Left ventricle myocardium superior (tissue), 1 donor: Measurements from ENCODE around the gene RPAIN. TPM values are rescaled to one million over a fixed set of nuclear protein-coding genes. Genes with fewer than 3 reads are reported as not detected.
"Not testable (repeated sequence)": the region's sequence is repeated elsewhere in the genome, so short reads cannot be mapped to it uniquely, and the experiment has no call there.

Experiments
- ATAC-seq: fragments of 200-7000 bp; cut with Tn5 transposase; one replicate; pipeline ENCODE4 v1.9.1; 2020; ENCODE audit warnings: mild to moderate bottlenecking, moderate library complexity
- DNase-seq: peaks from one replicate; pipeline ENCODE4 v3.0.0-alpha.2; 2020
- intact Hi-C: fragments of 100-400 bp; cut with micrococcal nuclease; formaldehyde crosslinking; loops from one replicate; pipeline ENCODE4 v1.11.0; 2022
- total RNA-seq: library from RNA; stranded (reverse); fragmentation: NEBNext Ultra II Directional; extraction: Animal tissue kit (Norgen Biotek cat#: 25700); gene quantifications from one replicate; pipeline ENCODE4 v1.2.1, GENCODE V29; 2021
- donor health status: DM: no; HTN: yes; CAD: no; lungs with severe emphysema.

Gene RPAIN
- total RNA-seq, 1 donor from 2014 or later: 26.5 TPM

DNA sequence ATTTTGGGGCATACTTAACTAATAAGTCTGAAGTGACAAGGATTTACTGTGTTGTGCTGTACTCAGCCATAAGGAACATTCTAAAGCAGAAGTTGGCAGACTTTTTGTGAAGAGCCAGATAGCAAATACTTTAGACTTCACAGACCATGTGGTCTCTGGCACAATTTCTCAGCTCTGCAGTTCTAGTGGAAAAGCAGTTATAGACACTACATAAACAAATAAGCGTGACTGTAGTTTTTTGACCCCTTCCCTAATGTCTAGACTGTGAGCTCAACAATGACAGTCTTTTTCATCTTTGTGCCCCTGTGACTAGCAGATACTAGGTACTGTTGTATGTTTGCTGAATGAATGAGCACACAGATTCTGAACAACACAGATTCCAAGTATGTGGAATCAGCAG, 4.9 kb downstream of the RPAIN start:
- ATAC-seq: no peak
- DNase-seq: no peak
- intact Hi-C loops: no loop called here

DNA sequence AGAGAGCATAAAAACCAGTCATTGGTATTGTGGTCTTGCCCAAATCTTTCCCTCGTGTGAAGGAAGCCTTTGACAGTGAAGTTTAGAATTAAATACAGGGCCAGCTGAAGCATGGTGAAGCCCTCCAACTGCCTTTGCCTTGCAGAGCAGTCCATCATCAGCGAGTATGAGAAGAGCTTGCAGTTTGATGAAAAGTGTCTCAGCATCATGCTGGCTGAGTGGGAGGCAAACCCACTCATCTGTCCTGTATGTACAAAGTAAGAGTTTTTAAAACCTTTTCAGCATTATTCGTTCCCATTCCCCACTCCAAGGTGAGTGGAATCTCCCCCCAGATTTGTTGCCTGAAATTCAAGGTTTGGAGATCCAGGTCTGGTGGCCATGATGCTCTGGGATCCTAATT, 5.8 kb downstream of the RPAIN start:
- intact Hi-C loops: no loop called here
- ATAC-seq: no peak
- no peak for DNase-seq

DNA sequence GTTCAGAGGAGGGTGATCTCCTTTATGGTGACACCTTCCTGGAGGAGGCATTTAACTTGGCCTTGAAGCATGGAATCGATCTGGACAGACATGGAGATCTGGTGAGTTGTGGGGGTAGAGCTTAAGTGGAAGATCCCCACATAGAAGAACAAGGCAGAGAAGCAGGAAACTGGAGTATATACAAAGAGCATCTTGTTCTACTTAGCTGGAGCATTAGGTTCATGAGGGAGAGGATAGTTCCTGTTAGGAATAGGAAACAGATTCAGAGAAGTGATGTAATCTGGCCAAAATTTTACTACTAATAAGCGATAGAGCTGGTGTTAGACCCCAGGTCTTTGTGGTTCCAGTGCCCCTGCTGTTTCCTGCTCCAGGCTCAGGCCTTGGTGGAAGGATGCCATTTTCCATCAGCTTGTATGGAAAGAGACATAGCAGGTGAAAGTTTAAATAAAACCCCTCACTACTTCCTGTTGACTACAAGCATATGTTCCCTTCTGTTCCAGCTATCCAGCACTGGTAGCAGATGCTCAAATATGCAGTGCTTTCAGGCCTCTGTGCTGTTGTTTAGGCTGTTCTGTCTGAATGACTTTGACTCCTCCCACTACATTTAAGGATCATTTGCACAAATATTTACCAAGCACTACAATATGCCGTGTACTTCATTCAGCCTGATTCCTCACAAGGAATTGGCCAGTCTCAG, 9.4 kb downstream of the RPAIN start:
- intact Hi-C loops: no loop called here
- DNase-seq (no peak), ATAC-seq (no peak)

DNA sequence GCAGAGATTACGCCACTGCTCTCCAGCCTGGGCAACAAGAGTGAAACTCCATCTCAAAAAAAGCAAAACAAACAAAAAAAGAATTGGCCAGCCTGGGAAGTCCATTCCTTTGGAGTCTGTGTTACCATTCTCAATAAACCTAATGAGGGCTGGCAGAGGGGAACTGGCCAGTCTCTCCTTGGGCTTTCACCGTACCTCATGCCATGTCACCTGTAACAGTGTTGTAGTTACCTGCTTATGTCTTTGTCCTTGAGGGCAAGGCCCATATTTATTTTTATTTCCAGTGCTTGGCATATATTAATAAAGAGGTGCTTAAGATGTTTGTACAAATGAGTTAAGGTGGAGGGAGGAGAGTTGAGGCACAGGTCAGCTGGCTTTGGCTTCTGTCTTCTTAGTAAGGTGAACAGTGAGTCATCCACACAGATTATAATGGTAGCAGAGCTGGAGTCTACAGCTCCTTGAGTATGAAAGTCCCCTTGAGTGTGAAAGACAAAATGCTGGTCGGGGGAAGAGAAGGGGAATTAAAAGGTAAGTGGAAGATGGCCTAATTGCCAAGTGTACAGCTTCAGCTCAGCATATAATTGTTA, 10.5 kb downstream of the RPAIN start:
- ATAC-seq (no peak), DNase-seq (no peak)
- intact Hi-C loops: no loop called here

DNA sequence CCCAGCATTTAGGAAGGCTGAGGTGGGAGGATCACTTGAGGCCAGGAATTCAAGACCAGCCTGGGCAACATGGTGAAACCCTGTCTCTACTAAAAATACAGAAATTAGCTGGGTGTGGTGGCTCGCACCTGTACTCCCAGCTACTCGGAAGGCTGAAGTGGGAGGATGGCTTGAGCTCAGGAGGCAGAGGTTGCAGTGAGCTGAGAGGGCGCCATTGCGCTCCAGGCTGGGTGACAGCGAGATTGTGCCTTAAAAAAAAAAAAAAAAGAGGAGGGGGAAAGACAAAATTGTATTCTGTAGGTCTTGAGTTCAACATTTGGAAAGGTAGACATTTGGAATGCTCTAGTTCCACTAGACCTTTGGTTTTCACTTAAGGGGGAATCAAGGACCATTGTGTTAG, 11.3 kb downstream of the RPAIN start:
- intact Hi-C loops, ATAC-seq, DNase-seq: not testable (repeated sequence)

DNA sequence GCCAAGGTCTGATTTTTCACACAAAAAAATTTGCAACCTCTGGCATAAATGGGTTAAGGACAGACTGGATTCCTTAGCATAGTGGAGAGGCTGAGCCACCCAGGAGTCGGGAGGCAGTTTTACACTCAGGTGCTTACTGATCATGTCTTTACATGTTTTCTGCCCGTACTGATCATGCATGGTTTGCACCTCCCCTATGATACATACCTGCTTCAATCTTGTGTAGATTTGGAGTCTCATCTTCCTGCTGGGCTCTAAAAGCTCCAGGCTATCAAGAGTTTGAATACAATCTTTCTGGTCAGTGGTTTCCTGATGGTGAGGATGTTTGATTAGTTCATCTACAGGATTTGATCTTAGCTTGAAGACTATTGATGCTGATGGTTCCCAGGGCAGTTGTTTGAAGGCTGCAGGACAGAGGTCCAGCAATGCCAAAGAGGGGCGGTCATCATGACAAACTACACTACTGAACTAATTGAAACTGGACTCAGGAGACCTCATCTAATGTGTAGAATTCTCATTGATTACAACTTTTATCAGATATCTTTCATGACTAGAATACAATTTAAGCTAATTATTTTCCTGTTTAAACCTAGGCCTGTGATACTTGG, 12.1 kb downstream of the RPAIN start:
- ATAC-seq (no peak), DNase-seq (no peak)
- intact Hi-C loops: no loop called here

DNA sequence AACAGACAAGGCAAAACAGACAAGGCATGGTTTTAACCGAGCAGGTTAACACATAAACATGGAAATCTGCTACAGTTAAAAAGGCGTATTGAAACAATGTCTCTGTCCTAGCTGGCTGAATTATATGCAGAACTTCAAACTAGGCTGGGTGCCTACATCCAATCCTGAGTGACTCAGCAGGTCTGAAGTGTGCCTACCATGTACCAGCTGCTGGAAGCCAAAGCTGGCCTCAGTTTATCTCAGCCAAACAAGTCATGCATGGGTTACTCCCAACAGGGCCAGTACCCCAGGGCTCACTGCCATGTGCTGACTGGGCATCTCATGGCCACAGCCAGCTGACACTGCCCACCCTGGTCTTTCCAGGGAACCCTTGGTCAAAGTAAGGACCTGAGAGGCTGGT, 15.0 kb downstream of the RPAIN start:
- intact Hi-C loops: no loop called here
- ATAC-seq (no peak), DNase-seq (no peak)

DNA sequence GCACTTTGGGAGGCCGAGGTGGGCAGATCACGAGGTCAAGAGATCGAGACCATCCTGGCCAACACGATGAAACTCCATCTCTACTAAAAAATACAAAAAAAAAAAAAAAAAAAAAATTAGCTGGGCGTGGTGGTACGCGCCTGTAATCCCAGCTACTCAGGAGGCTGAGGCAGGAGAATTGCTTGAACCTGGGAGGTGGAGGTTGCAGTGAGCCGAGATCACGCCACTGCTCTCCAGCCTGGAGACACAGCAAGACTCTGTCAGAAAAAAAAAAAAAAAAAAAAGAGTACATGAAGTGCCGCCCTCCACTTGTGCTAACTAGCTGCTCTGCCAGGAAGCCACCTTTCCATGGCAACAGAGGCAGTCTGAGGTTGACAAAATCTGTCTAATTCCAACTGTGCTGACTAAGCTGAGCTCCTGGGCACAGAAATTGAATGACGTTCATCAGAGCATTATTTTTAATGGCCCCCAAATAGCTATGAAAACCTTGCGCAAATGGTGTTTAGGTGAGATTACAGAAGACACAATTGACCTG, 15.9 kb downstream of the RPAIN start:
- intact Hi-C loops, DNase-seq, ATAC-seq: not testable (repeated sequence)

DNA sequence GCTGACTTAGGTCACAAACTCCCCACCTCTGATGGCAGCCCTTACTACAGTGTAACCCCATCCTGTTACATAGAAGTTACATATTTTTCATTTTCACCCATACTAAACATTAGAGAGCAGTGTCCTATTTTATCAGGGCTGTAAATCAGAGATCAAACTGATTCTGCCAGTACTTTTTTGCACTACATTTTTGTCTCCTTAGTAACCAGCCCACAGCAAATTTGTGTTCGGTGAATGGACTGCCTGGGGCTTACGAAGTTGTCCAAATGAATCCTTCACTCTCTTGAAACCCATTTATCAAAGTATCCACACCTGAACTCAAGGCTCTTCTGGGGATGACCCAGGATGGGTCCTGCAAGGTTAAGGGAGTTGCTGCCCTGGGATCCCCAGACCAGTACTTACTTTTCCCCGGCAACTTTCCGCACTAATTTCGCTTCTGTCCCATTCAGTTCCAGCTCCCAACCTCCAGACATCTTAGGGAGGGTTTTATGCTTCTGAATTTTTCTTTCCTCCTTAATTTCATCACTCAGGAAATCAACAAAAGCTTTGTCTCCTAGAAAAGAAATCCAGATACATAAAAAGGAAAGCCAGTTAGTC, 17.8 kb downstream of the RPAIN start:
- ATAC-seq: no peak
- no peak for DNase-seq
- intact Hi-C loops: no loop called here

DNA sequence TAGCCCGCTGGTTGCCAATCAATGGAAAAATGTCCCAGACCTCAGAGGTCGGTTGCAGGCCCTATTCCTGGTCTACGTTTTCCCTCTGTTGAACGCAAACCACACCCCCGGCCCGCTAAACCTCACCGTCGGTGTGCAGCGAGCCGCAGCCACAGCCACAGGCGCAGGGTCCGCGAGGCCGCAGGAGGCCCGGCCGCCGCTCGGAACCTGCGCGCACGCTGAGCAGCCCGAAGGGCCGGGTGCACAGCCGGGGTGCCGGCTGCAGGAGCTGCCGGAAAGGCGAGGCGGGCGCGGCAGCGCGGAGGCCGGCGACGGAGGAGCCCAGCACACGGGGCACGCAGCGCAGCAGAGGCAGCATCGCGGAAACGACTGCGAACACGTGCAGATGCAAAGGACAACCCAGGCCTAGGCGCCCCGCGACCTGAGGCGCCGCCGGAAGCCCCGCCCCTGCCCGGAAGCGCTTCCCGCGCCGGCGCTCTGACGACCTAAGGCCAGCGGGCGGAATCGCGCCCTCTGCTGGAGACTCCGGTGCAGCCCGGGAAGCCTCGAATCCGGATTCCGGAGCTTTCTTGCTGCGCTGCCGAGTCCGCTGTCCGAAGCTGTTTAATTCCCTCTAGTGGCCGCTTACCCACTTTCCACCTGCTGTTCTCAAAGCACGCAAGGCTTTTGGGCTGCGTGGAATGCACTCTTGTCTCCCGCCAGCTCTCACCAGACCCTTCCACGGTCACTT, 18.9 kb downstream of the RPAIN start, which contains the start of gene C1QBP:
TSS of gene C1QBP (minus strand) at position 440 of the 730 bp plus-strand sequence. CDS start at position 358, 82 bp downstream.
- ATAC-seq (peak; percentile 97), DNase-seq (peak; percentile 95)
- intact Hi-C loops: no loop called here

DNA sequence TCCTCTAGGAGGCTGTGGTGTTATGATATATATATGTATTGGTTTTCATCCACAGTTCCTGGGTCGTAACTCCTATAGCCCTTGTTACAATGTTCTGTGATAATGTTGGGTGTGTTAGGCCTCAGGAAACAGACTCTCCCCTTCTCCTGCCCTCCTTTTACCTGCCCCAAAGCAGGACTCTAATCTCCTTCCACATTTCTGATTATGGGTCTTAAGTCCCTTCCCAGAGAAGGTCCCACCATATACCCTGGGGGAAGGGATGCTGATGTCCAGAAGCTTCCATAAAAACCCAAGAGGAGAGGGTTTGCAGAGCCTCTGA, 19.4 kb downstream of the RPAIN start:
- ATAC-seq (no peak), DNase-seq (no peak)
- intact Hi-C loops: no loop called here

DNA sequence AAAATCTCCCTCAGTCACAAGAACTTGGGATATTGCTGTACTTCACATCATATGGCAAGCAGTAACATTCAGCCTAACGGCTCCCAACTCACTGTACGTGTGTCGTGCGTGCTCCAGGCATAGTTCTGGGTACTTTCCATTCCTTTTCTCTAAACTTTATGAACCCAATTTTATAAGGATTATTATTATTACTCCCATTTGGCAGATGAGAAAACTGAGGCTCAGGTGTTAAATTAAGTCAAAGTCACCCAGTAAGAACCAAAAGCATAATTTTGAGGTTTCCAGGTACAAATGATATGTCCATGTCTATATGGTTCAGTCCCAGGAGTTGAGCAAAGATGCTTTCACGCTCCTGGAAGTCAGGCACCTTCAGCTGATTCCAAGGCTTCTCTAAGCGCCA, 23.7 kb downstream of the RPAIN start:
- intact Hi-C loops: no loop called here
- no peak for ATAC-seq
- no peak for DNase-seq

DNA sequence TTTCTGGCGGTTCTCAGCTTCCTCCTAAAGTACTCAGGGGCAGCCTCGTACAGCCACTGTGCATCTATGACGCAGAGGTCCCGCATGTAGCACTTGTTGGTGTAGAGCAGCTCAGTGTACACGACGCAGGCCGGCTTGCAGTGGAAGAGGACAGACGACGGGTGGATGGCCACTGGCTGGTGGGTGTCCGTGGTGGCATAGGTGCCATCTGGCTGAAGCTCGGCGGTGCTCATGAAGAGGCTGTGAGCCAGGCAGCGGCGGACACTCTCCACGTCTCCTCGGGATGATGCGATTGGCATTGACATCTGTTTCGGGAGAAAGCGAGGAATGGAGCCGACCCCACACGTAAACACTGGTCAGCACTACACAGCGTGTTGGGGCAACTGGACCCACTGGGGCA, 24.2 kb downstream of the RPAIN start:
- intact Hi-C loops: no loop called here
- DNase-seq (no peak), ATAC-seq (no peak)

DNA sequence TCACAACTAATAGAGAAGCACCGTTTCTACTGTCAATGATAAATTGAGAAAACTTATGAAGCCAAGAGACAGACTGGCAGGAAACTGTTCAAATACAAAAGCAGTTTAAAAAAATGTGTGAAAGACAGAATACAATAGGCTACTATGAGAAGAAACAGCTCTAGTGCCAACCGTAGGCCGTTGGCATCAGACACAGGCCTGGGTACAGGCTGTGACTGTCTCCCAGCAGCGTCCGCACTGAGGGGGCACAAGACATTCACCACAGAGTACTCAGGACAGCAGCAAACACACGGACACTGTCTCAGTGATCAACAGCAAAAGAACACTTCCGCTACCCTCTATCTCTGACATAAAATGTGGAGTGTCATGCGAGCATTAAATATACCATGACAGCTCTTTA, 26.8 kb downstream of the RPAIN start:
- intact Hi-C loops: no loop called here
- DNase-seq (no peak), ATAC-seq (no peak)

DNA sequence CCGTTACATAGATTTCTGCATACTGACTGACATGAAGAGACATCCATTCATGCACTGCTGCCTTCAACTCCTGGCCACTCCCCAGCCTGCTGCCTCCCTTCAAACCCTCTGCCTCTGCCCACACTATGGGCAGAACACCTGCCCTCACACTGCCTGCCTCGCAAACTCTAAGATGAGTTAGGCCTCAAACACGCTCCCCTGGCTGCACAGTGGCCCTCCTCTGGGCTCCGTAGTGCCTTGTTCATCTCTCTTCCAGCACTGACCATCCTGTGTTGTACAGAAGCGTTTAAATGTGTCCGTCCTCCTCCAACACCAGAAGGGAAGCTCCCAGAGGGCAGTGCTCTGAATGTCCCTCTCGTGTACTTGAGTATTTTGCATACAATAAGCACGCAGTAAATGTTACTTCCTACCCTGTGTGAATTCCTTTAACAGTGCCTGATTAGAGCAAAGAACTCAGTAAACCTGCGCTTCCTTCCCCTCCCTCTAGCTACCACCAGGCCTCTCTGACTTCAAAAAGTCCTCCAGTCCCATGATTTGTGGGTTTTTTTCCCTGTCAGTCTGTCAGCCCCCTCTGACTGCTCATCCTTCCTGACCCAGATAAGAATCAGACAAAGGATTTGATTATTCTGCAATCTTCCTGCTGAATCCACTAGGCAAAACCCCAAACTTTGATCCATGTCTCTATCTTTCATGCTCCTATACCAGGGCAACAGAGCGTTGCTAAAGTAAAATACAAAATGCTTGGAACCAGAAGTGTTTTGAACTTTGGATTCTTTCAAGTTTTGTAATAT, 44.9 kb downstream of the RPAIN start:
- DNase-seq (no peak), ATAC-seq (no peak)
- intact Hi-C loops: no loop called here

DNA sequence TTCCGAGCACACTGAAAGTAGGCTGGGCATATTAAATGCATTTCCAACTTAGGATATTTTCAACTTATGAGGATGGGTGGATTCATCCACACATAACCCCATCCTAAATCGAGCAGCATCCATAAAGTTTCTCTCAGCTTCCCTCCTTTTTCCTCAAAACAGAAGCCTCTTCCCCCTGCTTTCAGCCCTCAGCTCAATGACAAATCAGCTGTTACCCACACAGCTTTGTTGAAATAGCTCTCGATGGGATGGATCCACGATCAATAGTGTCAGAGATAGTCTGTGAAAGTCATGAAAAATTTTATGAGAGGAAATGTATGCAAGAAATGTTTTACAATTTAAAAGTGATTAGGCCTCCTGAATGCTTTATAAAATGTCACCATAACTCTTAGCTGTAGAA, 46.3 kb downstream of the RPAIN start:
- intact Hi-C loops: no loop called here
- ATAC-seq (no peak), DNase-seq (no peak)

DNA sequence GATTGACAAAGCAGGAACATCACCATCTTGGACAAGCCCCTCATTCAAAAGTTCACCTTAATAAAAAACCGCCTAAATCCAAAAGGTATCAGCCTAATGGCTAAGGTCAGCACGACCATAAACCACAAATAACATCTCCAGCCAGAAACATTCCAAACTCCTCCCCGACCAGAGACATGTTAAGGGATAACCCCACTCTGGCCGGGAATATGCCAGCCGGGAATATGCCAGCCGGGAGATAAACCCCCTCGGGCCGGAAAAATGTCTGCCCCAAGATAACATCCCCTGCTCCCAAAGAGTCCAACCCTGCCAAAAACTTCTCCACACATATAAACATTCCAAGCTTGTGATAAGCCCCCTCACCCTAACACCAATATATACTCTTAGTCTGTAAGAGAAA, 47.4 kb downstream of the RPAIN start:
- intact Hi-C loops: no loop called here
- ATAC-seq (no peak), DNase-seq (no peak)

DNA sequence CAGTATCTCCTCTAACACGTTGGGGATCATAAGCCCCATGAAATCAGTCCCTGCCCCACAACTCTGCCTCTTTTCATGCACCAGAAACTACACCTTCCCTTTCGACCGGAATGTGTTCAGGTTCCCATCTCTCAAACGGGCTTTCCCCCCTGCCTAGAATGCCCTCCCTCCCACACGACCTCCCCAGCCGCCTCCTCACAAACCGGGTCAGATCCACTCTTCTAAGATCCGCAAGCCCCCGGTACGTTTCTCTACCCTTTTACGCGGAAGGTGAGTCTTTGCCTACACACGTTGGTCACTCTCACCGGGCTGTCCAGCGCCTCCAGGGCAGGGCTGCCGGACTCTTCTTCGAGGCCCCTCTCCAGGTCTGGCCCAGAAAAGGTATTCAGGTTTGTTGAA, 48.1 kb downstream of the RPAIN start:
- peak; percentile 17 for ATAC-seq
- intact Hi-C loops: no loop called here
- no peak for DNase-seq

DNA sequence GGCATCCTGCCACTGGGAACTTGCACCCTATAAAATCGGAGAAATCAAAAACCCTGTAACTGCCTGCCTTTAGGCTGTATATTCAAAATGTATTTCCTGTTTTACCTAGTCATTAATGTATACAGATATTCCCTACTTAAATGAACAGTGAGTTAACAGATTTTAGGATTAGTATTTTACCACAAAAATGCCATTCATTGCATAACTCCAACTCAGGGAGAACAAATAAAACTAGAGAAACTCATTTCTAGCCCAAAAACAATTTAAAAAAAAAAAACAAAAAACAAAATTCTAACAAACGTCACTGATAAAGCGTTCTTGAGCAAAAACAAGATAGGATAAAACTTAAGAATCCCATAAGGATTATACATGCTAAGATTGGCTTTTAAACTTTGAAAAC, 52.5 kb downstream of the RPAIN start:
- intact Hi-C loops: no loop called here
- DNase-seq (no peak), ATAC-seq (no peak)
